DMS153 (cell line): Measurements from ENCODE around the gene LAD1.

Experiments used
- DNase-seq: peaks from one replicate; lab custom pipeline; 2025; lab: John Stamatoyannopoulos, UW

LAD1 gene

GRCh38 chr1:201391651-201392511 is 7.2 kb downstream of the LAD1 start:
- no peak for DNase-seq

GRCh38 chr1:201391225-201391624 is 7.9 kb downstream of the LAD1 start:
- no peak for DNase-seq

- no peak for DNase-seq
Measured at GRCh38 chr1:201389051-201389450, 10.1 kb downstream of the LAD1 start.

- DNase-seq = no peak
Measured at GRCh38 chr1:201386208-201386607, 12.9 kb downstream of the LAD1 start.

- peak; percentile 94 for DNase-seq
Measured at GRCh38 chr1:201385299-201385891, 13.7 kb downstream of the LAD1 start.

GRCh38 chr1:201384406-201384782 is 14.7 kb downstream of the LAD1 start:
- no peak for DNase-seq

GRCh38 chr1:201383647-201384405 is 15.3 kb downstream of the LAD1 start:
- peak; percentile 98 for DNase-seq

- peak; percentile 88 for DNase-seq
Measured at GRCh38 chr1:201381130-201381529, 18.0 kb downstream of the LAD1 start.

GRCh38 chr1:201379733-201380242 is 19.3 kb downstream of the LAD1 start:
- DNase-seq = no peak

GRCh38 chr1:201378804-201379203 is 20.3 kb downstream of the LAD1 start:
- no peak for DNase-seq

- DNase-seq = no peak
Measured at GRCh38 chr1:201377611-201378092, 21.5 kb downstream of the LAD1 start, which contains the start of gene TNNT2. TSS of gene TNNT2 (minus strand) at chr1:201377680. CDS start at chr1:201373254, 4,426 bp downstream.

GRCh38 chr1:201376464-201377374 is 22.4 kb downstream of the LAD1 start:
- DNase-seq = no peak

- DNase-seq = no peak
Measured at GRCh38 chr1:201376107-201376463, 23.0 kb downstream of the LAD1 start.

GRCh38 chr1:201375169-201375568 is 24.0 kb downstream of the LAD1 start:
- no peak for DNase-seq

GRCh38 chr1:201374364-201374763 is 24.8 kb downstream of the LAD1 start:
- peak; percentile 92 for DNase-seq

GRCh38 chr1:201371792-201372191 is 27.3 kb downstream of the LAD1 start:
- DNase-seq = peak; percentile 10

GRCh38 chr1:201371276-201371675 is 27.8 kb downstream of the LAD1 start:
- no peak for DNase-seq

GRCh38 chr1:201370500-201370899 is 28.6 kb downstream of the LAD1 start:
- DNase-seq = no peak

- no peak for DNase-seq
Measured at GRCh38 chr1:201369209-201369608, 29.9 kb downstream of the LAD1 start.

- DNase-seq = no peak
Measured at GRCh38 chr1:201366696-201367095, 32.4 kb downstream of the LAD1 start.

GRCh38 chr1:201365251-201365650 is 33.9 kb downstream of the LAD1 start:
- no peak for DNase-seq

GRCh38 chr1:201364808-201365105 is 34.4 kb downstream of the LAD1 start:
- DNase-seq = no peak
